IPS-20b (cell line): Measurements from ENCODE around the gene SLC39A11.
"Not testable (repeated sequence)": the region's sequence is repeated elsewhere in the genome, so short reads cannot be mapped to it uniquely, and the experiment has no call there.

Experiments
- H3K27ac ChIP-seq: one replicate; pipeline ENCODE4 v1.5.1; 2013; ENCODE audit warnings: low read length
- H3K27me3 ChIP-seq: 2 replicates; pipeline ENCODE4 v1.6.1; 2013; ENCODE audit warnings: mild to moderate bottlenecking, low read length, inconsistent platforms; ENCODE audit not compliant: insufficient read depth
- H3K36me3 ChIP-seq: 2 replicates; pipeline ENCODE4 v1.6.1; 2013; ENCODE audit warnings: low read depth, mild to moderate bottlenecking, inconsistent platforms, low read length, moderate library complexity; ENCODE audit not compliant: insufficient read depth
- H3K4me1 ChIP-seq: 2 replicates; pipeline ENCODE4 v1.6.1; 2013; ENCODE audit warnings: mild to moderate bottlenecking, control low read depth, inconsistent platforms, low read length, moderate library complexity; ENCODE audit not compliant: insufficient read depth
- H3K4me3 ChIP-seq: 2 replicates; pipeline ENCODE4 v1.5.1; 2013; ENCODE audit warnings: mild to moderate bottlenecking, low read length, inconsistent platforms
- H3K9ac ChIP-seq: 2 replicates; pipeline ENCODE4 v1.6.1; 2013; ENCODE audit warnings: low read depth, mild to moderate bottlenecking, inconsistent platforms, low read length, moderate library complexity
- H3K9me3 ChIP-seq: 2 replicates; pipeline ENCODE4 v1.6.1; 2013; ENCODE audit warnings: mild to moderate bottlenecking, low read depth, low read length, inconsistent platforms; ENCODE audit not compliant: insufficient read depth

SLC39A11 gene

DNA sequence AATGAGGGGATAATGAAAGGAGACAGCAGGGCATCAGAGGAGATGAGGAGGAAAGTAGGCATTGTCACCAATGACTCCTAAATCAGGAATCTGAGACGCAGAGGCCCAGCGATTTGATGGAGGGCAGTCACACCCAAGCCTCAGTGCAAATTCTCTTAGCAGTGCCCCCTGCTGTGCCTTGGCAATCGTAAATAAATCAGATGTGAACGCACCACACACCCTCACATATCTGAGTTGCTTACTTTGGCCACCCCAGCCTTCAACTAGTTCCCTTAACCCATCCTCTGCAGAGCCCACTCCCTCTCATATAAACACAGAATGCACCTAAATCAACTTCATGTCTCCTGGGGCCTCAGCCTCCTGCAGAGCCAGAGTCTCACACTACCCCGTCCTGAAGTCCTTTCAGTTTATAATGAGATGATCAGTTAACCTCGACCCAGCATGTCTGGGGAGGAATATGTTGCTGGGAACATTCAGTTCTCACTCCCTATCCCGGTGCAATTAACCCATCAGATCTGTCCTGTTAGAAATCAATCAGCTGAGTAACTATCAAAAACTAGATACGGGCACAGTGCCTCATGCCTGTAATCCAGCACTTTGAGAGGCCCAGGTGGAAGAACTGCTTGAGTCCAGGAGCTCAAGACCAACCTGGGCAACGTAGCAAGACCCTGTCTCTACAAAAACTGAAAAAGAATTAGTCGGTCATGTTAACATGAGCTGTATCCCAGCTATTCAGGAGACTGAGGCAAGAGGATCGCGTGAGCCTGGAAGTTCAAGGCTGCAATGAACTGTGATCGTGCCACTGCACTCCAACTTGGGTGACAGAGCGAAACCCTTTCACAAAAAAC lies 78.4 kb downstream of the SLC39A11 start:
- Histone ChIP-seq H3K27ac (no peak overlapping the region), H3K4me1 (no peaks in the 10 kb centered on the region), H3K27me3 (no peaks in the 10 kb centered on the region), H3K9me3 (peaks cover 3% of the 10 kb centered on the region; the same call in 1 of the 2 replicates), H3K9ac (no peak overlapping the region), H3K4me3 (no peak overlapping the region), H3K36me3 (no peaks in the 10 kb centered on the region)

- no peaks in the 10 kb centered on the region for H3K9me3 ChIP-seq
- H3K27me3 ChIP-seq = no peaks in the 10 kb centered on the region
- no peak overlapping the region for H3K27ac ChIP-seq
- no peaks in the 10 kb centered on the region for H3K36me3 ChIP-seq
- H3K4me1 ChIP-seq = no peaks in the 10 kb centered on the region
- H3K4me3 ChIP-seq = no peak overlapping the region
- no peak overlapping the region for H3K9ac ChIP-seq
These were observed 79.2 kb downstream of the SLC39A11 start for GRCh38 chr17:73013301-73013700.

DNA sequence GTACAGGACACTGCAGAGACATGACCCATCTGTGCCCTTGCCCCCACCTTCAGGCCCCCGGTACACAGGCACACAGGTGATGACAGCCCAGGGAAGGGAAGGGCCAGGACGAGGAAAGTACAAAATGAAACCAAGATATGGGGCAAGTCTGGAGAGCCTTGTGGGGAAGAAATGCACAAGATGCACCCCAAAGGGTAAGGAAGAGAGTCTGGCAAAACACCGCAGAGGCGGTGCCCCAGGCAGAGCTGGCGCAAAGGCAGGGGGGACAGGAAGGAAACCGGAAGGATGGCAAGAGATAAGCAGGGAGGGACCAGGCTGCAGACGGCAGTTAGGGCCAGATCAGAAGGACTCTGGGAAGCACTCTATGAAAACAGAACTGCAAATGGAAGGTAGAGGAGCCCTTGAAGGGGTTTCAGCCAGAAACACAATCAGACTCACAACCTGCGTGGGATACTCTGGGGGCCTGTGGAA lies 81.4 kb downstream of the SLC39A11 start:
- H3K9ac ChIP-seq = no peak overlapping the region
- no peaks in the 10 kb centered on the region for H3K9me3 ChIP-seq
- no peaks in the 10 kb centered on the region for H3K27me3 ChIP-seq
- no peaks in the 10 kb centered on the region for H3K4me1 ChIP-seq
- no peaks in the 10 kb centered on the region for H3K36me3 ChIP-seq
- H3K4me3 ChIP-seq = no peak overlapping the region
- no peak overlapping the region for H3K27ac ChIP-seq

DNA sequence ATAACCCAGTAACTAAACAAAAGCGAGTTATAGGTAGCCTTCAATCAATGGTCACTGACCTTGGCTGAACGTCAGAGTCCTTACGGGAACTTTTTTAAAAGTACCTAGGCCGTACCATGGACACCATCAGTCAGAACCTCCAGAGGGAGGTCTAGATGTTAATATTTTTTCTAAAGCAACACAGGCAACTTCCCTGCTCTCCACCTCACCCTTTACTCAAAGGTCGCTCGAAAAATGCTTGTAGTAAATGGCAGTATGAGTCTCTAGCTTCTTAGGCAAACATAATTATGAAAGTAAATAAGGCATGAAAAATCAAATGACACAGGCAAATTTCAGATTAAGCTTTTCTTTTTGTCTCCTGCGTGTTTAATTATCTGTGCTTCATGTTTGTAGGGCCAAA lies 82.1 kb downstream of the SLC39A11 start:
- Histone ChIP-seq H3K9ac (no peak overlapping the region), H3K36me3 (no peaks in the 10 kb centered on the region), H3K27me3 (no peaks in the 10 kb centered on the region), H3K4me1 (no peaks in the 10 kb centered on the region), H3K27ac (no peak overlapping the region), H3K9me3 (no peaks in the 10 kb centered on the region), H3K4me3 (no peak overlapping the region)

DNA sequence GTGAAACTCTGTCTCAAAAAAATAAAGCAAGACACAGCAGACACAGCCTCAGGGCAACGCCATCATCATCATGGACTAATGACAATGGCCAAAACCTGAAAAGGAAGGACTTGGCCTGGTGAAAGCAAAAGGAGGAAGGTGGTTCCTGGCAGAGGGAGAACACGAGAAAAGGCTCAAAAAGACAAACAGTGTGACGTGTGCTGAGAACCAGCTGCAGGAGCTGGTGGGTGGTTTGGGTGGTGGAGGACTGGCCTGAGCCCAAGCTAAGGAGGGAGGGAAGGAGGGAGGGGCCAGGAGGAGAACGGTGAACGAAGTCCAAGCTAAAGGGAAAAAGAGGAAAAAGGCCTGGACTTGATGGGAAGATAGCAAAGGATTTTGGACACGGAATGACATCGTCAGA lies 85.1 kb downstream of the SLC39A11 start:
- Histone ChIP-seq H3K36me3 (no peaks in the 10 kb centered on the region), H3K4me3 (no peak overlapping the region), H3K27ac (no peak overlapping the region), H3K27me3 (no peaks in the 10 kb centered on the region), H3K9ac (no peak overlapping the region), H3K9me3 (no peaks in the 10 kb centered on the region), H3K4me1 (no peaks in the 10 kb centered on the region)

DNA sequence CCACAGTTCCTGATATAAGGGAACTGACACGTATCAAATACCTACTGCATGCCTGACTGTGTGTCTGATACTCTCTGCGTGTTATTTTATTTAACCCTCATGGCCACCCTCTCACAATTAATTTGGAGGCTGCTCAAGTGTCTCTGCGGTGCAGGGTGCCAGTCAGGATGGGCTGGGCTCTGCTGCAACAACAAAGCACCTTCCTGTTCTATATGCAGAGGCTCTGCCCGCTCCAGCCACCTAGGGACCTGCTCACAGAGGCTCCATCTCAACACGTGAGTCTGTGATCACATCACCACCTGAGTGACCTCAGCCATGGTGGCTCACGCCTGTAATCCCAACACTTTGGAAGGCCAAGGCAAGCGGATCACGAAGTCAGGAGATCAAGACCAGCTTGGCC lies 87.1 kb downstream of the SLC39A11 start:
- no peaks in the 10 kb centered on the region for H3K36me3 ChIP-seq
- H3K9ac ChIP-seq = no peak overlapping the region
- no peaks in the 10 kb centered on the region for H3K27me3 ChIP-seq
- H3K4me3 ChIP-seq = no peak overlapping the region
- H3K9me3 ChIP-seq = no peaks in the 10 kb centered on the region
- H3K4me1 ChIP-seq = no peaks in the 10 kb centered on the region
- no peak overlapping the region for H3K27ac ChIP-seq

DNA sequence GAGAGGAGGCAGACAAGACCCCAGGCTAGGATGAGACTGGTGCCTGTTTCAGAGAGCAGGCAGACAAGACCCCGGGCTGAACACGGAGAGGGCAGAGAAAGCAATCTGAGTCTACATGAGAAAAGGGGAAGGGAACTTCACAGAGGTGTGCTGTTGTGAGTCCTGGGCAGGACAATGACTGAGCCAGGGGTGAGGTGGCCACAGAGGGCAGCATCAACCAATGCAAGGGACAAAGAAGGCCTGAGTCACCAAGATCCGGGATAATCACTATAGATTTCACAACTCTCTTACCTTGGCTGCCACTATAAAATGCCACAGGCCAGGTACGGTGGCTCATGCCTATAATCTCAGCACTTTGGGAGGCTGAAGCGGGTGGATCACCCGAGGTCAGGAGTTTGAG lies 89.0 kb downstream of the SLC39A11 start:
- Histone ChIP-seq H3K9ac (no peak overlapping the region), H3K4me3 (no peak overlapping the region), H3K9me3 (no peaks in the 10 kb centered on the region), H3K27me3 (no peaks in the 10 kb centered on the region), H3K27ac (no peak overlapping the region), H3K36me3 (no peaks in the 10 kb centered on the region), H3K4me1 (no peaks in the 10 kb centered on the region)

DNA sequence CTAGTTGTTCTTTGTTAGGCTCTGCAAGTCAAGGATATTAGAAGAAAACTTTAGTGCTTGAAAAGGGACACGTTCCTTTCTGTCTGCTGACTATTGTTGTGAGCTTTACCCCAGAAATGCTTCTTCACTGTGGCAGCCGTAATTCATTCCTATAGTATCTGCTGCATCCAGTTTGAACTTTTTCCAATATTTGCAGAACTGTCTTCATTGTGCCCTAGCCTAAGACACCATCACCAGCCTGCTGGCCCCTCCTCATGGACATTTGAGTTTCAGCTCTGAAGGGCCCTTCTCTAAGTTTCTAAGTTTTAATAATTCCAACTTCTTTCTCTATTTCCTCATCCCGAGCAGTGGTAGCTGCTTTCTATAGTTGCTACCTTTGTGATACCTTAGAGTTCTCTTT lies 91.7 kb downstream of the SLC39A11 start:
- Histone ChIP-seq H3K4me1 (no peaks in the 10 kb centered on the region), H3K4me3 (no peak overlapping the region), H3K9me3 (no peaks in the 10 kb centered on the region), H3K36me3 (no peaks in the 10 kb centered on the region), H3K27me3 (no peaks in the 10 kb centered on the region), H3K27ac (no peak overlapping the region), H3K9ac (no peak overlapping the region)

- not testable (repeated sequence) for H3K4me3 ChIP-seq, H3K27ac ChIP-seq, H3K27me3 ChIP-seq, H3K9me3 ChIP-seq, H3K4me1 ChIP-seq, H3K36me3 ChIP-seq, H3K9ac ChIP-seq
These were observed 93.0 kb downstream of the SLC39A11 start for GRCh38 chr17:72999474-72999873.

GRCh38 chr17:72998343-72998742 lies 94.1 kb downstream of the SLC39A11 start:
- H3K9me3 ChIP-seq = no peaks in the 10 kb centered on the region
- H3K9ac ChIP-seq = no peak overlapping the region
- H3K4me3 ChIP-seq = no peak overlapping the region
- no peaks in the 10 kb centered on the region for H3K27me3 ChIP-seq
- H3K27ac ChIP-seq = no peak overlapping the region
- H3K36me3 ChIP-seq = no peaks in the 10 kb centered on the region
- H3K4me1 ChIP-seq = no peaks in the 10 kb centered on the region

DNA sequence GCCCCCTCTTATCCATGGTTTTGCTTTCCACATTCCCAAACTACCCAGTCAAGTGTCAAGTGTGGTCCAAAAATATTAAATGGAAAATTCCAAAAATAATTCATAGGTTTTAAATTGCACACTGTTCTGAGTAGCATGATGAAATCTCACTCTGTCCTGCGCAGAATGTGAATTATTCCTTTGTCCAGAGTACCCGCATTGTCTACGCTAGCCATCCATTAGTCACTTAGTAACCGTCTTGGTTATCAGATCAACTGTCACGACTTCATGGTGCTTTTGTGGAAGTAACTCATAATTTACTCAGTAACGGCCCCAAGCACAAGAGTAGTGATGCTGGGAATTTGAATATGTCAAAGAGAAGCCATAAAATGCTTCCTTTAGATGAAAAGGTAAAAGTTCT lies 94.9 kb downstream of the SLC39A11 start:
- H3K36me3 ChIP-seq = no peaks in the 10 kb centered on the region
- H3K9ac ChIP-seq = no peak overlapping the region
- no peak overlapping the region for H3K4me3 ChIP-seq
- no peaks in the 10 kb centered on the region for H3K4me1 ChIP-seq
- no peak overlapping the region for H3K27ac ChIP-seq
- no peaks in the 10 kb centered on the region for H3K9me3 ChIP-seq
- H3K27me3 ChIP-seq = no peaks in the 10 kb centered on the region

- Histone ChIP-seq H3K4me3 (no peak overlapping the region), H3K9ac (no peak overlapping the region), H3K4me1 (no peaks in the 10 kb centered on the region), H3K27me3 (no peaks in the 10 kb centered on the region), H3K36me3 (no peaks in the 10 kb centered on the region), H3K27ac (no peak overlapping the region), H3K9me3 (no peaks in the 10 kb centered on the region)
These were observed 95.7 kb downstream of the SLC39A11 start for GRCh38 chr17:72996791-72997190.
